Measurements from ENCODE around the gene CFAP99.

- TF ChIP-seq CTCF (conservative IDR thresholded peaks at IDR 0.05; ENCODE audit: low read length), result no peak
- no peak for TF ChIP-seq EZH2phosphoT487 (IDR thresholded peaks at IDR 0.05; ENCODE audit: borderline replicate concordance)
Measured at GRCh38 chr4:2489081-2489805, 70.5 kb downstream of the CFAP99 start.
